Body of pancreas (tissue), 4 donors: Measurements from ENCODE around the gene ATPAF1.

ENCODE experiments used
- POLR2A ChIP-seq, 3 donors: fragments of 450-650 bp; IDR thresholded peaks; one replicate each; pipeline ENCODE4 v1.6.1; 2016; ENCODE audit warnings: antibody characterized with exemption in 3 of 3, mild to moderate bottlenecking in 2 of 3
- TF ChIP-seq, protein P1 (sequence below), 7 experiments: fragments of 450-650 bp in 4 of 7; fragments of 200-600 bp in 3 of 7; sonication (generic) in 3 of 7; IDR thresholded peaks; one replicate each; pipeline ENCODE4 v1.5.1; 2016 to 2019; ENCODE audit warnings: antibody characterized with exemption in 7 of 7

DNA sequence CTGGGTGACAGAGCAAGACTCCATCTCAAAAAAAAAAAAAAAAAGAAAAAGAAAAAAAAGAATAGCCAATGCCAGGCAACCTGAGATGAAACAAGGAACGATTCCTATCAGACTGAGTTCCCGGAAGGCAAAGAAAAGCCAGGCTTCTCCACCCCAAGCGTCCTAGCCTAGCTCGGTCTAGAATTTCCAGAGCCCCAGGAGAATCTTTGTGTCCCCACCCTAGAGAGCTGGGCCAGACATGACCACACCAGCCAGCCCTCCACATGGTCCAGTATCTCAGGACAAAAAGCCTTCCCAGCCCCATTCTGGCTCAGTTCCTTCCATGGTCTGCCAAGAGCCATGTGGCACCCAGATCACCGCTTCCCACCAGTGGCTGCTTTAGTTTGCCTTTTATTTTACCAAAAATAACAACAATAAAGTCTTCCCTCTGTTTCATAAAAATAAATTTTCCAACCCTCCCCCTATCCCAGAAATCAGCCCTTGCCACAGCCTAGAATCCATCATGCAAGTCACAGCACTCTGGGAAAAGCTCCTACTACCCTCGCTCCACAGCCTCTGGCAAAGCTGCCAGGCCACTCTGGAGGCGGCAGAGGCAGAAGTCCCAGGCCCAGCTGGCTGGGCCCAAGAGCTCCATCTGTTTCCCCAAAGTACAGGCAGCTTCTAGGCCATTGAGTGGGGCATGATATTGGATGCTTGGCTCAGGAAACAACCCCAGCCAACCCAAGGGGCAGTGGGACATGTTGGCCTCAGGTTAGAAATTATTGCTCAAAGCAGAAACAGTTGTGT is 60.6 kb downstream of the ATPAF1 start:
- TF ChIP-seq, protein P1, sequence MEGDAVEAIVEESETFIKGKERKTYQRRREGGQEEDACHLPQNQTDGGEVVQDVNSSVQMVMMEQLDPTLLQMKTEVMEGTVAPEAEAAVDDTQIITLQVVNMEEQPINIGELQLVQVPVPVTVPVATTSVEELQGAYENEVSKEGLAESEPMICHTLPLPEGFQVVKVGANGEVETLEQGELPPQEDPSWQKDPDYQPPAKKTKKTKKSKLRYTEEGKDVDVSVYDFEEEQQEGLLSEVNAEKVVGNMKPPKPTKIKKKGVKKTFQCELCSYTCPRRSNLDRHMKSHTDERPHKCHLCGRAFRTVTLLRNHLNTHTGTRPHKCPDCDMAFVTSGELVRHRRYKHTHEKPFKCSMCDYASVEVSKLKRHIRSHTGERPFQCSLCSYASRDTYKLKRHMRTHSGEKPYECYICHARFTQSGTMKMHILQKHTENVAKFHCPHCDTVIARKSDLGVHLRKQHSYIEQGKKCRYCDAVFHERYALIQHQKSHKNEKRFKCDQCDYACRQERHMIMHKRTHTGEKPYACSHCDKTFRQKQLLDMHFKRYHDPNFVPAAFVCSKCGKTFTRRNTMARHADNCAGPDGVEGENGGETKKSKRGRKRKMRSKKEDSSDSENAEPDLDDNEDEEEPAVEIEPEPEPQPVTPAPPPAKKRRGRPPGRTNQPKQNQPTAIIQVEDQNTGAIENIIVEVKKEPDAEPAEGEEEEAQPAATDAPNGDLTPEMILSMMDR (IDR thresholded peaks at IDR 0.05): no peak
- TF ChIP-seq POLR2A (IDR thresholded peaks at IDR 0.05): peak in 1 of 3 donors; percentile 20
